Measurements from ENCODE around the gene MAP4K2. TPM values are rescaled to one million over a fixed set of nuclear protein-coding genes. Genes with fewer than 3 reads are reported as not detected.

Gene MAP4K2
- total RNA-seq, 4 donors from 2014 or later, result 3.6 to 9.0 (median 6.1) TPM

GRCh38 chr11:64741375-64742086 is 61.5 kb downstream of the MAP4K2 start:
- Histone ChIP-seq H3K4me1 (peaks cover 34 to 57% (median 34%) of the 10 kb centered on the region in 3 donors), H3K4me3 (peak overlapping the region; percentile 34 to 77 (median 52)), H3K27me3 (peaks cover 0 to 75% (median 11%) of the 10 kb centered on the region in 4 donors), H3K9me3 (no peaks in the 10 kb centered on the region), H3K36me3 (no peaks in the 10 kb centered on the region), H3K27ac (peak overlapping the region in 3 of 4 donors; percentile 78 to 95 (median 93))
- intact Hi-C loops (cut with DNase I), result no loop called here
- WGBS, 2 donors, result 39 to 50% methylated on average over 19 of the region's 24 CpGs
- TF ChIP-seq POLR2A (IDR thresholded peaks at IDR 0.05) (no peak), CTCF (IDR thresholded peaks at IDR 0.05) (no peak)
- no peak for DNase-seq

GRCh38 chr11:64739871-64740270 is 63.1 kb downstream of the MAP4K2 start:
- Histone ChIP-seq H3K4me3 (no peak overlapping the region), H3K9me3 (no peaks in the 10 kb centered on the region), H3K27ac (no peak overlapping the region), H3K4me1 (peaks cover 23 to 42% (median 26%) of the 10 kb centered on the region in 3 donors), H3K36me3 (no peaks in the 10 kb centered on the region), H3K27me3 (peaks cover 0 to 61% (median 8%) of the 10 kb centered on the region in 4 donors)
- intact Hi-C loops (cut with DNase I), result no loop called here
- 84 to 91% methylated on average over 5 to 6 of the region's 12 CpGs for WGBS, 2 donors
- DNase-seq, result no peak
- TF ChIP-seq CTCF (IDR thresholded peaks at IDR 0.05) (no peak), POLR2A (IDR thresholded peaks at IDR 0.05) (no peak)

DNA sequence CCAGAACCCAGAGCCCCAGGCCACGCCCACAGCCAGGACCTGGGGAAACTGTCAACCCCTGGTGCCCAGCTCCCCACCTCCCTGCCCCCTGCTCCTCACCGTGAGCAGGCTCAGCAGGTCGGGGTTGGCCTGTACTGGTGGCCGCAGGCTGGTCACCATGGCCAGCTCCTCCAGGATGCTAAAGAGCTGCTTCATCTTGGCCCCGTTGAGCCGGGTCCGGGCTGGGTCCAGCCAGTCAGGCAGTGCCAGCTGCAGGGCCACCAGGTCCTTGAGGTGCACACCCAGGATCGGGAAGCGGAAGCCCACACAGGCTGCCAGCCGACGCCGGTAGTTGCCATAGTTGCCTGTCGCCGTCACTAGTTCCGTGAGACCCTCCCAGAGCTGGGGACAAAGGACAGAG is 66.4 kb downstream of the MAP4K2 start:
- intact Hi-C loops (cut with DNase I), result no loop called here
- Histone ChIP-seq H3K27ac (no peak overlapping the region), H3K4me1 (peaks cover under 1 to 10% (median 4%) of the 10 kb centered on the region in 3 donors), H3K27me3 (peaks cover 0 to 29% (median 1%) of the 10 kb centered on the region in 4 donors), H3K4me3 (no peak overlapping the region), H3K36me3 (peaks cover 0 to 3% (median 0%) of the 10 kb centered on the region in 3 donors), H3K9me3 (no peaks in the 10 kb centered on the region)
- no peak for DNase-seq
- TF ChIP-seq POLR2A (IDR thresholded peaks at IDR 0.05) (no peak), CTCF (IDR thresholded peaks at IDR 0.05) (no peak)
- 100% methylated on average over 1 of the region's 15 CpGs; no CpG with 5 or more reads in 1 of the 2 donors for WGBS, 2 donors

GRCh38 chr11:64735725-64736259 is 67.2 kb downstream of the MAP4K2 start:
- intact Hi-C loops (cut with DNase I), result no loop called here
- Histone ChIP-seq H3K36me3 (peaks cover 0 to 3% (median 0%) of the 10 kb centered on the region in 3 donors), H3K4me1 (peaks cover 0 to 5% (median 4%) of the 10 kb centered on the region in 3 donors), H3K27ac (no peak overlapping the region), H3K4me3 (no peak overlapping the region), H3K9me3 (no peaks in the 10 kb centered on the region), H3K27me3 (peaks cover 0 to 21% (median 0%) of the 10 kb centered on the region in 4 donors)
- TF ChIP-seq POLR2A (IDR thresholded peaks at IDR 0.05) (no peak), CTCF (IDR thresholded peaks at IDR 0.05) (no peak)
- WGBS, 2 donors, result 79 to 95% methylated on average over 2 to 4 of the region's 9 CpGs
- no peak for DNase-seq

Other genes with a start within 250 kb of the MAP4K2 start
- not detected for gene SLC22A11, start 247.3 kb downstream of the MAP4K2 start, total RNA-seq
- gene SLC22A12, start 212.0 kb downstream of the MAP4K2 start, total RNA-seq, result not detected
- under 1 TPM in 1 of 4 donors, not detected in 3; 0.38 TPM for gene NRXN2, start 80.0 kb downstream of the MAP4K2 start, total RNA-seq
- gene RASGRP2, start 59.1 kb downstream of the MAP4K2 start, total RNA-seq, result 10 to 100 TPM in 1 of 4 donors, 1 to 10 TPM in 3; 2.6 to 13.2 (median 4.9) TPM
- under 1 TPM; 0.27 to 0.95 (median 0.39) TPM for gene PYGM, start 43.2 kb downstream of the MAP4K2 start, total RNA-seq
- gene SF1, start 24.7 kb downstream of the MAP4K2 start, total RNA-seq, result 100 to 1,000 TPM; 136 to 292 (median 223) TPM
- 10 to 100 TPM; 14.9 to 23.3 (median 17.0) TPM for gene MEN1, start 7.3 kb upstream of the MAP4K2 start, total RNA-seq
- gene CDC42BPG, start 41.4 kb upstream of the MAP4K2 start, total RNA-seq, result 10 to 100 TPM; 16.4 to 48.5 (median 25.0) TPM
- gene EHD1, start 75.4 kb upstream of the MAP4K2 start, total RNA-seq, result 10 to 100 TPM; 29.5 to 44.0 (median 31.8) TPM
- gene ATG2A, start 114.0 kb upstream of the MAP4K2 start, total RNA-seq, result 10 to 100 TPM; 14.1 to 26.1 (median 19.6) TPM
- gene PPP2R5B, start 121.5 kb upstream of the MAP4K2 start, total RNA-seq, result 10 to 100 TPM in 1 of 4 donors, 1 to 10 TPM in 3; 7.7 to 10.5 (median 8.6) TPM
- not detected for gene GPHA2, start 132.7 kb upstream of the MAP4K2 start, total RNA-seq
- not detected for gene MAJIN, start 168.9 kb upstream of the MAP4K2 start, total RNA-seq
- under 1 TPM in 2 of 4 donors, not detected in 2; 0.38 to 0.76 TPM for gene BATF2, start 193.8 kb upstream of the MAP4K2 start, total RNA-seq
- gene ARL2, start 210.9 kb upstream of the MAP4K2 start, total RNA-seq, result 10 to 100 TPM; 42.5 to 82.1 (median 65.0) TPM
- 10 to 100 TPM in 3 of 4 donors, 1 to 10 TPM in 1; 9.8 to 18.6 (median 13.9) TPM for gene SNX15, start 224.2 kb upstream of the MAP4K2 start, total RNA-seq
- 10 to 100 TPM in 3 of 4 donors, 1 to 10 TPM in 1; 9.2 to 19.0 (median 15.1) TPM for gene SAC3D1, start 238.0 kb upstream of the MAP4K2 start, total RNA-seq